Fibroblast of lung (primary cell): ENCODE data around the gene MYH15.

Source experiments
- EZH2 ChIP-seq: IDR thresholded peaks from 2 replicates; pipeline ENCODE4 v1.5.1; 2012; ENCODE audit warnings: low read length, control low read depth, mild to moderate bottlenecking; ENCODE audit errors: missing control alignments
- TF ChIP-seq, protein P1 (sequence below), 2 donors: IDR thresholded peaks in 1 of 2; conservative IDR thresholded peaks in 1 of 2; 1 replicate in 1 of 2; 2 replicates in 1 of 2; pipeline ENCODE4 v1.5.1; 2011 to 2012; ENCODE audit warnings: low read length in 2 of 2, control low read depth in 1 of 2, inconsistent platforms in 1 of 2, low read depth in 1 of 2, mild to moderate bottlenecking in 1 of 2

DNA sequence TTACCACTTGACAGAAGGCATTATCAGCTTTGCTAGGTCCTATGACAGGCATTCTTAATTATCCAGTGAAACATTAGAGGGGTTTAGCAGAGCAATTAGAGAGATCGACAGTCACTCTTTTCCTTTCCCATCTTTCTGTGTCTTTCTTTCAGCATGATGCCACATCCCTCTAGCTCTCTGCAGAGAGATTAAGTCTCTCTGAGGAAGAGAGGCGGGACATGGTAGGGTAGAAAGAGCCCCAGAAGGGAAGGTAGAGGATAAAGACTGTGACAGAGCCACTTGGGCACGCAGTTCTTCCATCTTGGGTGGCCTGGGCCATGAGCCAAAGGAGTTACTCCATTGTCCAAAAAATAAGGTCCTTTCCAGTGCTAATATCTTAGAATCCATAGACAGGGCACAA, 158.2 kb downstream of the MYH15 start:
- TF ChIP-seq, protein P1, sequence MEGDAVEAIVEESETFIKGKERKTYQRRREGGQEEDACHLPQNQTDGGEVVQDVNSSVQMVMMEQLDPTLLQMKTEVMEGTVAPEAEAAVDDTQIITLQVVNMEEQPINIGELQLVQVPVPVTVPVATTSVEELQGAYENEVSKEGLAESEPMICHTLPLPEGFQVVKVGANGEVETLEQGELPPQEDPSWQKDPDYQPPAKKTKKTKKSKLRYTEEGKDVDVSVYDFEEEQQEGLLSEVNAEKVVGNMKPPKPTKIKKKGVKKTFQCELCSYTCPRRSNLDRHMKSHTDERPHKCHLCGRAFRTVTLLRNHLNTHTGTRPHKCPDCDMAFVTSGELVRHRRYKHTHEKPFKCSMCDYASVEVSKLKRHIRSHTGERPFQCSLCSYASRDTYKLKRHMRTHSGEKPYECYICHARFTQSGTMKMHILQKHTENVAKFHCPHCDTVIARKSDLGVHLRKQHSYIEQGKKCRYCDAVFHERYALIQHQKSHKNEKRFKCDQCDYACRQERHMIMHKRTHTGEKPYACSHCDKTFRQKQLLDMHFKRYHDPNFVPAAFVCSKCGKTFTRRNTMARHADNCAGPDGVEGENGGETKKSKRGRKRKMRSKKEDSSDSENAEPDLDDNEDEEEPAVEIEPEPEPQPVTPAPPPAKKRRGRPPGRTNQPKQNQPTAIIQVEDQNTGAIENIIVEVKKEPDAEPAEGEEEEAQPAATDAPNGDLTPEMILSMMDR (conservative IDR thresholded peaks at IDR 0.05 in 1 of 2, IDR thresholded peaks at IDR 0.05 in 1 of 2; ENCODE audit: low read depth in 1 of 2, low read length in 2 of 2) = no peak
- TF ChIP-seq EZH2 = no peak
